Stimulated activated CD8-positive, alpha-beta memory T cell treated with anti-CD3 and anti-CD28 coated beads, Interleukin-4, amount 100 ng/mL, for 24 hours (primary cell): ENCODE results near the gene CACNB3.
A peak's percentile ranks its signal among the peaks of the same experiment; 100 is the strongest.
"Not testable (repeated sequence)": the region's sequence is repeated elsewhere in the genome, so short reads cannot be mapped to it uniquely, and the experiment has no call there.

Experiments used
- DNase-seq: peaks from one replicate; pipeline ENCODE4 v3.0.0-alpha.2; 2020; ENCODE audit warnings: low read depth

CACNB3 gene

DNA sequence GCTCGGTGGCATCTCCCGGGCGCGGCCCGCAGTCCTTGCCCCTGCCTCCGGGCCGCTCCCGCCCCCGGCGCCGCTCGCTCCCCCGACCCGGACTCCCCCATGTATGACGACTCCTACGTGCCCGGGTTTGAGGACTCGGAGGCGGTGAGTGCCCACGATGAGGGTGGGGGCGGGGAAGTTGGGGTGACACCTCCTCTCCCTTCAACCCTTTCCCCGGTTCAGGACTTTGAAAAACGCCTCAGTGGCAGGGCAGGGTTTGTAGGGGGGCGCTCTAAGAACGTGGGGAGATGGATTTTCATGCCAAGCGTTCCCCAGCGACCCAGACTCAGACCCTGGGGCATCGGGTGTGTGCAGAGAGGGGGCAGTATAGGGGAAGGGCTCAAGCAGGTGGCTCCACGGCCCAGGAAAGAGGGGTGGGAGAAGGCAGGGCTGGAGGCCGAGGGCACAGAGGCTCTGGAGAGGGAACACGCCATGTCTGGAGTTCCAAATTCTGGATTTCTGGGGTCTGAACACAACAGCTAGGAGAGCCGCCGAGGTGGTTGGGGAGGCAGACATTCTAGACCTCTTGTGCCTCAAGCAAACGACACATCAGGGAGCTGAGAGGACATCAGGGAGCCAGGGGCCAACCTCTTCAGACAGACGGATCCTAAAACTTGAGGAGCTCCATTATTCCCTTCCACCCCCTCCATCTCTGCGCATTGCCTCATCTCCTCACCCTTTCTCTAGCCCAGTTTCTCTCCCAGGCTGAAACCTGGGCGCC, 715 bp downstream of the CACNB3 start:
- no peak for DNase-seq

DNA sequence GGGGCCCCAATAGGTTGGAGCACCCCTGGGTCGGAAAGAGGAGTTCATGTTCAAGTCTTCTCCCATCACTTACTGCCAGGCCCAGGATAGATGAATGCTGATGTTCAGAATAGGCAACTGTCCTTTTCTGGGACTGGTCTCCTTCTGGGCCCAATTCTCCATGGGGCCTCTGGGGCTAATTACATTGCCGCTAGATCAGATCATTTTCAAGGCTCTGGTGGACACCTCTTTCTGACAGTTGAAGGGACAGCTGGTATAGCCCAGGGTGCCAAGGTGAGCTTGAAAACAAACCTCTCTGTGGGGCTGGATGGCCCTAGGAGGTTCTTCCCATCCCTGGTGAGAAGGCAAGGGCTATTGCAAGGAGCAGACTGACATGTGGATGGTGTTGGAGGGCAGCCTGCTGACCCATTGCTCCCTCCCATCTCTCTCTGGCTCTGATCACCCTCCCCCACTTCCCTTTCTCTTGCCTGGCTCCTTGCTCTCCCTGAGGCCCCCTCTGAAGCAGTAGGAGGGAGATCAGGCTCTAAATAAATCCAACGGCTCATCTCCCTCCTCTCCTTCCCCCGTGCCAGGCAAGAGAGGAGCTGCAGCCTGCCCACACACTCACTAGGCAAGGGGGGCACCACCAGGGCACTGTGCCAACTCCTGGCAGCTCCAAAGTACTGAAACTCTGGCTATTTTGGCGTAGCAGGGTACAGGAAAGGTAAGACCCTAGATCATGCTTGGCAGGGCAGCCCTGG, 1.9 kb downstream of the CACNB3 start:
- DNase-seq: no peak

GRCh38 chr12:48822139-48822538, 3.8 kb downstream of the CACNB3 start:
- DNase-seq: no peak

DNA sequence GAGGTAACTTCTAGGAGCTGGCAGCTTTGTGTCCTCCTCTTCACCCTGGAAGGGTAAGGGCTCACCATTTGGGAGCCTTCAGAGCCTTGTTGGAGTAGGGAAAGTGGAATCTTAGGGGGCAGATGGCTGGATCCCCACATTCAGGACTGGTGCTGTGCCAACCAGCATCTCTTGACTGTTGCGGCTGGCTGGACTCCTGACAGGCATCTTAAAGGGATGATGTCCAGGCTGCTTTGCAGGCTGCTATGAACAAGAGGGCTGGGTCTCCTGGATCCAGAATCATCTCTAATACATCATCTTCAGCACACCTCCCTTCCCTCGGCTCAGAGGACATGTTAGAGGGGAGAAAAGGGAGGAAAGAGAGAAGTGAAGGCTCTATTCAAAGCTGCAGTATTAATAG, 4.4 kb downstream of the CACNB3 start:
- DNase-seq: no peak

DNA sequence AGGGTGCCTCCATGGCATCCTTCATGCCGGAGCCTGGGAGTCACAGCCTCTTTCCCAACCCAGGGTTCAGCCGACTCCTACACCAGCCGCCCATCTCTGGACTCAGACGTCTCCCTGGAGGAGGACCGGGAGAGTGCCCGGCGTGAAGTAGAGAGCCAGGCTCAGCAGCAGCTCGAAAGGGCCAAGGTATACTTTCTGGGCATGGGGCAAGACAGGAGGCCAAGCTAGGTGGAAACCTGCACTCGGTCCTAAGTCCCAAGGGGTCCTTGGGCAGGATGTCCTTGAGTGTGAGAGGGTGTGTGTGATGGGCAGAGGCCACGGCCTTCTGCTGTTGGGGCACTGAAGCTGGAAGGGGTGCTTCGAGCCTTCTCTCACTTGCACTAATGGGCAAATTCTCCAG, 5.0 kb downstream of the CACNB3 start:
- DNase-seq: no peak

DNA sequence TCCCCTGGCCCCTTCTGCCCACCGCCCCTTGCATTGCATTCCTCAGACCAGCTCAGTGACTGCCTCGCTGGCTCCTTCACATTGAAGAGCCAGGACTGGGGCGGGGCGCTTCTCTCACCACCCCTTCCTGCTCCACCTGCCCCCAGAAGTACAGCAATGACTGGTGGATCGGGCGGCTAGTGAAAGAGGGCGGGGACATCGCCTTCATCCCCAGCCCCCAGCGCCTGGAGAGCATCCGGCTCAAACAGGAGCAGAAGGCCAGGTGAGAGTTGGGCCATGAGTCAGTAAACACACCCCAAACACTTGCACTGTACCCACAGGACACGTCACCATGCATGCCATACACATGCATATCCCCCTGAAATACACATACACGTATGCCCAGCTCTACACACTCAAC, 5.8 kb downstream of the CACNB3 start:
- no peak for DNase-seq

GRCh38 chr12:48824905-48825304, 6.6 kb downstream of the CACNB3 start:
- no peak for DNase-seq

DNA sequence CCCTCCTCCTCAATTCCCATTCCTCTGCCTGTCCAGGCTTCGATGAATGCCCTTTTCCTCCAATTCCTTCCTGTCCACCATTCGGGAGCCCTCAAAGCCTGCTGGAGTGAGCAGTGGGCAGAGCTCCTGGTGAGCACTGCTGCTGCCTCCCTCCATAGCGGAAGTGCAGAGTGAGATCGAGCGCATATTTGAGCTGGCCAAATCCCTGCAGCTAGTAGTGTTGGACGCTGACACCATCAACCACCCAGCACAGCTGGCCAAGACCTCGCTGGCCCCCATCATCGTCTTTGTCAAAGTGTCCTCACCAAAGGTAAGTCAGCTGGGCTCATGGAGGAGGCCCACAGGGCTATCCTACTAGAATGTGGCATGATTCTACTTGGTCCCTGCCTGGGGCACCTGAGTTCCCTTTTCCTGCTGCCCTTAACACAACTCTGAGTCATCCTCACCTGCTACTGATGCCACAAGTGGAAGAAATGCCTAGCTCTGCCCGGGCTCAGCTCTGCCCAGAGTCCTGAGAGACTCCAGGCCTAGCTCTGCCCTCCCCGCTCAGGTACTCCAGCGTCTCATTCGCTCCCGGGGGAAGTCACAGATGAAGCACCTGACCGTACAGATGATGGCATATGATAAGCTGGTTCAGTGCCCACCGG, 8.0 kb downstream of the CACNB3 start:
- no peak for DNase-seq

GRCh38 chr12:48827026-48827425, 8.7 kb downstream of the CACNB3 start:
- DNase-seq: no peak

GRCh38 chr12:48827513-48828096, 9.3 kb downstream of the CACNB3 start:
- no peak for DNase-seq

GRCh38 chr12:48828293-48828692, 10.0 kb downstream of the CACNB3 start:
- no peak for DNase-seq

GRCh38 chr12:48828841-48829575, 10.7 kb downstream of the CACNB3 start:
- DNase-seq: no peak

GRCh38 chr12:48831257-48831656, 13.0 kb downstream of the CACNB3 start:
- DNase-seq: no peak

- DNase-seq: no peak
Measured at GRCh38 chr12:48832321-48833060, 14.2 kb downstream of the CACNB3 start.

DNA sequence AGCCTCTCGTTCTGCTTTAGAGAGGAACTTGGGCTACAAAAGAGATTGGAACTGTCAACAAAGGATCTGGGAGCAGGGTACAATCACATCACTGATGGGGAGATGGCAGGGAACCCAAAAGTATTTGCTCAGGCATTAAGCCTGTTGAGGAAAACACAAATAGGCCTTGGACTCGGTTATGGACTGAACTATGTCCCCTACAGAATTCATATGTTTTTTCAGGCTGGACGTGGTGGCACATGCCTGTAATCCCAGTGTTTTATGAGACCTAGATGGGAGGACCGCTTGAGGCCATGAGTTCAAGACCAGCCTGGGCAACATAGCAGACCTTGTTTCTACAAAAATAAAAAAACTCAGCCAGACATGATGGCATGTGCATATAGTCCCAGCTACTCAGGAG, 19.8 kb downstream of the CACNB3 start:
- no peak for DNase-seq

DNA sequence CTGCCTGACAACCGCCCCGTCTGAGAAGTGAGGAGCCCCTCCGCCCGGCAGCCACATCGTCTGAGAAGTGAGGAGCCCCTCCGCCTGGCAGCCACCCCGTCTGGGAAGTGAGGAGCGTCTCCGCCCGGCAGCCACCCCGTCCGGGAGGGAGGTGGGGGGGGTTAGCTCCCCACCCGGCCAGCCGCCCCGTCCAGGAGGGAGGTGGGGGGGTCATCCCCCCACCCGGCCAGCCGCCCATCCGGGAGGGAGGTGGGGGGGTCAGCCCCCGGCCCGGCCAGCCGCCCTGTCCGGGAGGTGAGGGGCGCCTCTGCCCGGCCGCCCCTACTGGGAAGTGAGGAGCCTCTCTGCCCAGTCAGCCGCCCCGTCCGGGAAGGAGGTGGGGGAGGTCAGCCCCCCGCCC, 23.7 kb downstream of the CACNB3 start:
- not testable (repeated sequence) for DNase-seq

GRCh38 chr12:48851883-48852733, 33.8 kb downstream of the CACNB3 start, which contains the start of gene DDX23:
Gene DDX23, minus strand, starts transcription at chr12:48852163. Its CDS starts 6,381 bp downstream, at chr12:48845782.
- DNase-seq: peak; percentile 88

DNA sequence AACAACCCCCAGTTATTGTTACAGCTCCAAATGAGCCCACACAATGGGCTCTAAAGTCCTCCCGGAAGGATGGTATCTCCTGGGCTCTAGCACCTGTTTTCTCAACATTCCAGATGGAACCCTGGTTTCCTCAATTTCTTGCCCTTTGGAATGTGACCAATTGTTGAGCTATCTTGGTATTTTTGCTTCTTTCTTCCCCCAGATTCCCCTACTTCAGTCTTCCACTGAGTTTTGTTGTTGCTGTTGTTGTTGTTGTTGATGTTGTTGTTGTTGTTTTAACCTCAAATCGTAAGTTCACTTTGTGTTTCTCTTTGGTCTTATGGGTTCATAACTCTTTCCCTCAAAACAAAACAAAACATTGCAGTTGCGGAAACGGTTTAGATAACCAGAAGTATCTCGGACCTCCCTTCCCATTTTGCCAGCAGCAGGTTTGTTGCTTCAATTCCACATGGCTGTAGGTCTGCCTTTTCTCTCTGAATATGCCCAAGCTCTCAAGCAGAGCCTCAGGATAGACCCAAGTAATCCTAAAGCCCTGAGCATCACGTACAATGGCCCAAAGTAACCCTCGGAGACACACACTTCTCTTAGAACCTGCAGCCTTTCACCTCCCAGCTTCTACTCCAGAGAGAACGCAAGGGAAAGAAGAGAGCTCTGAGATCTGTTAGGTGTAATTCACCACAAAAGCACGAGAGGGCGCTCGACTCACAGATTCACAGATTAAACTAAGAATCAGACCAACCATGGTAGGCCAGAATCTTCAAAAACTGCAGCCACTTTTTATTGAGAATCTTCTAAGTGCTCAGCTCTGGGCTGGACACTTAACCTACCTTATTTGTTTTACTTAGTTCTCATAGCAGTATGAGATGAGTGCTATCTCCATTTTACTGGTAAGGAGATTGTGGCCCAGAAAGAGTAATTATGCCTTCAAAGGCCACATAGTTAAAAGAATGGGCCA, 34.7 kb downstream of the CACNB3 start:
- peak; percentile 71 for DNase-seq

DNA sequence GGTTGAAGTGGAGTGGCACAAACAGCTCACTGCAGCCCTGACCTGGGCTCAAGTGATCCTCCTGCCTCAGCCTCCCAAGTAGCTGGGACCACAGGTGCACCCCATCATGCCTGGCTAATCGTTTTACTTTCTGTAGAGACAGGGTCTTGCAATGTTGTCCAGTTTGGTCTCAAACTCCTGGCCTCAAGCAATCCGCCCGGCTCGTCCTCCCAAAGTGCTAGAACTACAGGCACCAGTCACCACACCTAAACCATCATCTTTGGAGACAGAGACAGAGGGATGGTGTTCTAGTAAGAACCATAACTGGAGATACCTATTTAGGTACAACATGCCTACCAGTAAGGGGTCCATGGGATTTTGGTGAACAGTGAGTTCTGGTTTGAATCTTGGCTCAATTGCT, 36.2 kb downstream of the CACNB3 start:
- DNase-seq: no peak
